CD14-positive monocyte (primary cell): Measurements from ENCODE around the gene SUV39H1. TPM values are rescaled to one million over a fixed set of nuclear protein-coding genes. Genes with fewer than 3 reads are reported as not detected.
"Not testable (repeated sequence)": the region's sequence is repeated elsewhere in the genome, so short reads cannot be mapped to it uniquely, and the experiment has no call there.

Source experiments
- DNase-seq, 3 donors: peaks; one replicate each; pipeline ENCODE4 v3.0.0-alpha.2; 2011 to 2022
- H2AFZ ChIP-seq: 2 replicates; pipeline ENCODE4 v1.6.0; 2012; ENCODE audit warnings: mild to moderate bottlenecking, low read depth, low read length, inconsistent platforms; ENCODE audit not compliant: insufficient read depth, poor library complexity, severe bottlenecking
- H3K27ac ChIP-seq, 2 donors: 1 replicate in 1 of 2; 2 replicates in 1 of 2; pipeline ENCODE4 v1.5.1; 2012 to 2013; ENCODE audit warnings: low read length in 2 of 2, control low read depth in 1 of 2, inconsistent platforms in 1 of 2, low read depth in 1 of 2, mild to moderate bottlenecking in 1 of 2
- H3K27me3 ChIP-seq, 2 donors: one replicate each; pipeline versions ENCODE4 v1.6.0 to v1.6.1; 2011 to 2013; ENCODE audit warnings: low read length in 2 of 2; ENCODE audit not compliant: control insufficient read depth in 2 of 2, insufficient read depth in 2 of 2
- H3K36me3 ChIP-seq, 2 donors: replicated peaks in 1 of 2; 1 replicate in 1 of 2; 2 replicates in 1 of 2; pipeline versions ENCODE4 v1.5.1 to v1.6.1; 2012 to 2013; ENCODE audit warnings: low read length in 2 of 2, control low read depth in 1 of 2, inconsistent platforms in 1 of 2, mild to moderate bottlenecking in 1 of 2; ENCODE audit not compliant: insufficient read depth in 2 of 2, control insufficient read depth in 1 of 2
- H3K4me1 ChIP-seq, 2 donors: 1 replicate in 1 of 2; 2 replicates in 1 of 2; pipeline versions ENCODE4 v1.5.1 to v1.6.1; 2012 to 2013; ENCODE audit warnings: low read length in 2 of 2, control low read depth in 1 of 2, inconsistent platforms in 1 of 2, mild to moderate bottlenecking in 1 of 2, moderate library complexity in 1 of 2; ENCODE audit not compliant: insufficient read depth in 2 of 2, control insufficient read depth in 1 of 2
- H3K4me2 ChIP-seq: replicated peaks from 2 replicates; pipeline ENCODE3; 2012; ENCODE audit warnings: low read length, moderate library complexity, mild to moderate bottlenecking; ENCODE audit not compliant: poor library complexity, severe bottlenecking; ENCODE audit errors: extremely low read depth
- H3K4me3 ChIP-seq, 3 experiments: fragments of 200-600 bp in 1 of 3; sonication (generic) in 1 of 3; replicated peaks in 1 of 3; 1 replicate in 2 of 3; 2 replicates in 1 of 3; pipeline ENCODE4 v1.5.1; 2011 to 2013; ENCODE audit warnings: low read length in 3 of 3, mild to moderate bottlenecking in 3 of 3, control low read depth in 2 of 3, low read depth in 2 of 3, inconsistent platforms in 1 of 3, moderate library complexity in 1 of 3
- H3K79me2 ChIP-seq: 2 replicates; pipeline ENCODE4 v1.6.0; 2012; ENCODE audit warnings: mild to moderate bottlenecking, control low read depth, inconsistent platforms, low read length, moderate library complexity; ENCODE audit not compliant: insufficient read depth
- H3K9ac ChIP-seq: 2 replicates; pipeline ENCODE4 v1.6.0; 2017; ENCODE audit warnings: low read length, mild to moderate bottlenecking; ENCODE audit not compliant: insufficient read depth, poor library complexity, severe bottlenecking
- H3K9me3 ChIP-seq, 2 donors: replicated peaks in 1 of 2; 1 replicate in 1 of 2; 2 replicates in 1 of 2; pipeline versions ENCODE4 v1.5.1 to v1.6.1; 2012 to 2013; ENCODE audit warnings: low read length in 2 of 2, control low read depth in 1 of 2; ENCODE audit not compliant: control insufficient read depth in 1 of 2, insufficient read depth in 1 of 2
- H4K20me1 ChIP-seq: 2 replicates; pipeline ENCODE4 v1.6.0; 2012; ENCODE audit warnings: mild to moderate bottlenecking, low read length, control low read depth, moderate library complexity; ENCODE audit not compliant: insufficient read depth
- H3K27ac Mint-ChIP-seq, 7 donors: one replicate each; pipeline ENCODE4 v1.8.0; 2020; ENCODE audit warnings: mild to moderate bottlenecking in 7 of 7, mixed read lengths in 7 of 7, moderate library complexity in 6 of 7, inconsistent platforms in 2 of 7
- H3K27me3 Mint-ChIP-seq, 3 donors: one replicate each; pipeline ENCODE4 v1.8.0; 2021 to 2022; ENCODE audit warnings: low read depth in 3 of 3, mild to moderate bottlenecking in 3 of 3, mixed read lengths in 3 of 3, moderate library complexity in 3 of 3, inconsistent platforms in 1 of 3
- H3K36me3 Mint-ChIP-seq, 2 donors: one replicate each; pipeline ENCODE4 v1.8.0; 2020; ENCODE audit warnings: mixed read lengths in 2 of 2, inconsistent platforms in 1 of 2, mild to moderate bottlenecking in 1 of 2
- H3K4me1 Mint-ChIP-seq: one replicate; pipeline ENCODE4 v1.8.0; 2020; ENCODE audit warnings: mild to moderate bottlenecking, mixed read lengths
- H3K4me3 Mint-ChIP-seq, 2 donors: one replicate each; pipeline ENCODE4 v1.8.0; 2020; ENCODE audit warnings: mild to moderate bottlenecking in 2 of 2, mixed read lengths in 2 of 2, moderate library complexity in 1 of 2
- H3K9me3 Mint-ChIP-seq, 7 donors: one replicate each; pipeline ENCODE4 v1.8.0; 2020 to 2022; ENCODE audit warnings: mixed read lengths in 7 of 7, mild to moderate bottlenecking in 6 of 7, moderate library complexity in 6 of 7, inconsistent platforms in 2 of 7
- WGBS: methylation state at CpG from one replicate; pipeline ENCODE4 v1.1.5; 2013; ENCODE audit warnings: missing lambda C conversion rate; ENCODE audit not compliant: insufficient coverage; 5-methylcytosine and 5-hydroxymethylcytosine counted together
- intact Hi-C, 2 donors: fragments of 100-400 bp; cut with micrococcal nuclease; formaldehyde crosslinking; loops; one replicate each; pipeline versions ENCODE4 v1.15.0 to v1.15.1; 2023
- polyA plus RNA-seq, 3 donors: library from polyadenylated mRNA; depleted of rRNA in 1 of 3; unstranded in 2 of 3; stranded (reverse) in 1 of 3; fragments of 300-500 nt in 2 of 3; fragments of >200 nt in 1 of 3; fragmentation: Illumina TruSeq in 2 of 3; gene quantifications; 1 replicate in 2 of 3; 2 replicates in 1 of 3; pipeline ENCODE4 v1.2.3, GENCODE V29; 2012 to 2021
- TF ChIP-seq, protein P1 (sequence below): fragments of 200-600 bp; IDR thresholded peaks from one replicate; pipeline ENCODE4 v1.8.0; 2022; ENCODE audit warnings: antibody characterized with exemption, mild to moderate bottlenecking

The SUV39H1 gene
- polyA plus RNA-seq, 3 donors, result 2.8 to 3.4 (median 2.9) TPM

DNA sequence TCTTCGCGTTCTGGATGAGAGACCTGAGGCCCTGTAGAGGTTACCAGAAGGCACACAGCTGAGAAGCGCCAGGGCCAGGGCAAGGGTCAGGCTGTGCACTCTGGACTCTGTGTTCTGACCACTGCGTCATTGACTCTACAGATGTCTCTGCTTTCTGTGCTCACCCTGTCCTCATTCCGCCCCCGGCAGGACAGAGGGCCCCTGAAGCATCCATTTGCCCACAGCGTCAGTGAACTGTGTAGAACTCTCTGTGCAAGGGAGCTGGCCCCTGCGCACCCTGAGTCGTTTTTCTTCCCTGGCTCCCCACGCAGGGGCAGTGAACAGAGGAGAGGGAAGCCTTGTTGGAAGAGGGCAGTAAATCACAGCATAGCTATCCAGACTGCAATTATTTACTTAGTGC is 19.0 kb upstream of the SUV39H1 start:
- Histone ChIP-seq H3K9ac (no peak overlapping the region), H3K27me3 (no peaks in the 10 kb centered on the region), H3K4me2 (peak overlapping the region; percentile 85), H3K36me3 (no peaks in the 10 kb centered on the region), H4K20me1 (no peaks in the 10 kb centered on the region), H3K4me3 (peak overlapping the region in 2 of 3 experiments; percentile 78 to 83), H3K27ac (peak overlapping the region in 1 of 2 donors; percentile 88), H2AFZ (no peak overlapping the region), H3K9me3 (no peaks in the 10 kb centered on the region), H3K4me1 (peaks cover 62 to 66% of the 10 kb centered on the region in 2 donors), H3K79me2 (peaks cover 22% of the 10 kb centered on the region)
- Mint-ChIP-seq H3K4me1 (peaks cover 54% of the 10 kb centered on the region), H3K4me3 (peak overlapping the region; percentile 85 to 90), H3K27ac (peak overlapping the region; percentile 68 to 94 (median 91)), H3K36me3 (peaks cover 0 to 3% of the 10 kb centered on the region in 2 donors), H3K27me3 (peaks cover 0 to 9% (median 0%) of the 10 kb centered on the region in 3 donors), H3K9me3 (peaks cover 0 to 7% (median 1%) of the 10 kb centered on the region in 7 donors)
- WGBS, result 71% methylated on average over 3 of the region's 10 CpGs
- intact Hi-C loops, result no loop called here
- DNase-seq, result no peak
- TF ChIP-seq, protein P1, sequence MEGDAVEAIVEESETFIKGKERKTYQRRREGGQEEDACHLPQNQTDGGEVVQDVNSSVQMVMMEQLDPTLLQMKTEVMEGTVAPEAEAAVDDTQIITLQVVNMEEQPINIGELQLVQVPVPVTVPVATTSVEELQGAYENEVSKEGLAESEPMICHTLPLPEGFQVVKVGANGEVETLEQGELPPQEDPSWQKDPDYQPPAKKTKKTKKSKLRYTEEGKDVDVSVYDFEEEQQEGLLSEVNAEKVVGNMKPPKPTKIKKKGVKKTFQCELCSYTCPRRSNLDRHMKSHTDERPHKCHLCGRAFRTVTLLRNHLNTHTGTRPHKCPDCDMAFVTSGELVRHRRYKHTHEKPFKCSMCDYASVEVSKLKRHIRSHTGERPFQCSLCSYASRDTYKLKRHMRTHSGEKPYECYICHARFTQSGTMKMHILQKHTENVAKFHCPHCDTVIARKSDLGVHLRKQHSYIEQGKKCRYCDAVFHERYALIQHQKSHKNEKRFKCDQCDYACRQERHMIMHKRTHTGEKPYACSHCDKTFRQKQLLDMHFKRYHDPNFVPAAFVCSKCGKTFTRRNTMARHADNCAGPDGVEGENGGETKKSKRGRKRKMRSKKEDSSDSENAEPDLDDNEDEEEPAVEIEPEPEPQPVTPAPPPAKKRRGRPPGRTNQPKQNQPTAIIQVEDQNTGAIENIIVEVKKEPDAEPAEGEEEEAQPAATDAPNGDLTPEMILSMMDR, result no peak

DNA sequence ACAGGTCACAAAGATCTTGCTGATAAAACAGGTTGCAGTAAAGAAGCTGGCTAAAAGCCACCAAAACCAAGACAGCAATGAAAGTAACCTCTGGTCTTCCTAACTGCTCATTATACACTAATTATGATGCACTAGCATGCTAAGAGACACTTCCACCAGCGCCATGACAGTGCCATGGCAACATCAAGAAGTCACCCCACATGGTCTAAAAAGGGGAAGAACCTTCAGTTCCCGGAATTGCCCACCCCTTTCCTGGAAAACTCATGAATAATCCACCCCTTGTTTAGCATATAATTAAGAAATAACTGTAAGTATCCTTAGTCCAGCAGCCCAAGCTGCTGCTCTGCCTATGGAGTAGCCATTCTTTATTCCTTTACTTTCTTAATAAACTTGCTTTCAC is 16.1 kb upstream of the SUV39H1 start:
- H3K9me3 ChIP-seq, H3K9me3 Mint-ChIP-seq, H4K20me1 ChIP-seq, H3K36me3 ChIP-seq, H3K4me2 ChIP-seq, H2AFZ ChIP-seq, H3K27me3 Mint-ChIP-seq, H3K27me3 ChIP-seq: not testable (repeated sequence)
- WGBS, result no CpG with 5 or more reads among the region's 2 CpGs
- intact Hi-C loops, result loop anchor here in 1 of 2 donors (10.0 kb wide), 1 partner anchor 234 kb away; the partner anchor contains the start of genes PIM2 and SLC35A2
- Histone ChIP-seq H3K27ac (peak overlapping the region; percentile 58 to 98), H3K79me2 (peaks cover 41% of the 10 kb centered on the region), H3K4me1 (peaks cover 76 to 86% of the 10 kb centered on the region in 2 donors), H3K9ac (peak overlapping the region; percentile 28), H3K4me3 (peak overlapping the region in 1 of 3 experiments; percentile 34)
- Mint-ChIP-seq H3K4me3 (peak overlapping the region in 1 of 2 donors; percentile 11), H3K36me3 (peaks cover 12 to 13% of the 10 kb centered on the region in 2 donors), H3K27ac (peak overlapping the region; percentile 90 to 98 (median 97)), H3K4me1 (peaks cover 67% of the 10 kb centered on the region)
- DNase-seq, result peak; percentile 85 to 90 (median 85)

DNA sequence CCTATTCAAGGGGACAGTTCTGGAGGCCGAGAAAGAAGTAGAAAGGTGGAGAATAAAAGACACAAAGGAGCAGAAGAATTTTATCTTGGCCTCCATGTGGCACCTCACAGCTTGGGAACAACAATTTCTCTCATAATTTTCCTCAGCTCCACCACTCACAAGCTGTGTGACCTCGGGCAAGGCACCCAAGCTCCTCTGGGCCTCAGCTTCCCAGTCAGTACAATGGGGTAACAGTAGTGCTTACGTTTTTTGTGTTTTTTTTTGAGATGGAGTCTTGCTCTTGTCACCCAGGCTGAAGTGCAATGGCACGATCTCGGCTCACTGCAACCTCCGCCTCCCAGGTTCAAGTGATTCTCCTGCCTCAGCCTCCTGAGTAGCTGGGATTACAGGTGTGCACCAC is 15.6 kb upstream of the SUV39H1 start:
- H3K27me3 ChIP-seq, H3K27me3 Mint-ChIP-seq, H3K9me3 Mint-ChIP-seq, H3K4me2 ChIP-seq, H2AFZ ChIP-seq, H3K9me3 ChIP-seq, DNase-seq, H4K20me1 ChIP-seq, H3K36me3 ChIP-seq, H3K9ac ChIP-seq: not testable (repeated sequence)
- Histone ChIP-seq H3K4me3 (peak overlapping the region in 1 of 3 experiments; percentile 5), H3K79me2 (peaks cover 45% of the 10 kb centered on the region), H3K4me1 (peaks cover 77 to 86% of the 10 kb centered on the region in 2 donors), H3K27ac (peak overlapping the region; percentile 36 to 98)
- Mint-ChIP-seq H3K4me1 (peaks cover 68% of the 10 kb centered on the region), H3K27ac (peak overlapping the region; percentile 90 to 98 (median 97)), H3K36me3 (peaks cover 16 to 17% of the 10 kb centered on the region in 2 donors), H3K4me3 (peak overlapping the region in 1 of 2 donors; percentile 11)
- WGBS, result no CpG with 5 or more reads among the region's 6 CpGs
- intact Hi-C loops, result loop anchor here in 1 of 2 donors (10.0 kb wide), 1 partner anchor 234 kb away; the partner anchor contains the start of genes PIM2 and SLC35A2
